Measurements from ENCODE around the gene LITAF.

- no peak for TF ChIP-seq CTCF (conservative IDR thresholded peaks at IDR 0.05; ENCODE audit: low read length)
- TF ChIP-seq EZH2phosphoT487 (IDR thresholded peaks at IDR 0.05; ENCODE audit: borderline replicate concordance), result no peak
Measured at GRCh38 chr16:11615748-11616447, 29.2 kb upstream of the LITAF start.

Data from Loucy (cell line).